DOHH2 (cell line): Measurements from ENCODE around the gene FTO.

Source experiments
- EZH2phosphoT487 ChIP-seq: fragments of 200-600 bp; sonication (generic); IDR thresholded peaks from 2 replicates; pipeline ENCODE4 v1.6.1; 2017; ENCODE audit warnings: borderline replicate concordance, mild to moderate bottlenecking, antibody characterized with exemption, low read length, moderate library complexity, mixed read lengths
- TF ChIP-seq, protein P1 (sequence below): fragments of 200-600 bp; sonication (generic); IDR thresholded peaks from one replicate; pipeline ENCODE4 v1.5.1; 2014; ENCODE audit warnings: antibody characterized with exemption, mild to moderate bottlenecking, low read depth, low read length; ENCODE audit not compliant: poor library complexity, severe bottlenecking

DNA sequence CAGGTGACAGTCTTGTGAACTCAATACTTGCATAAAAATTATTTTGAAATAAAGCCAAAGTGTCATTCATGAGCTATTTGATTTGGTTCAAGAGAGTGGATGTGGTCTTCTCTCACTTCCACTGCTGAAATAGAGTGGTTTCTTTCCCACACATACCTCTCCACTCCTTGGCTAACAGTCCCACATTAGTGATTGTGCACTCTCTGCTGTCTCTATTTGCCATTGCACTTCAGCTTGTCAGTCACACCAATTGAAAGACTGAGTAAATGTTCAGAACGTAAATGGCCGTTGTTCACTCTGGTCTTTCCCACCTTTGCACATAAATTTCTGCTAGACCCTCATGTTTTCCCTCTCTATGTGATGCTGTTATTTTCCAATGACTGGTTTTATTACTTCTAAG lies 197.5 kb downstream of the FTO start:
- TF ChIP-seq, protein P1, sequence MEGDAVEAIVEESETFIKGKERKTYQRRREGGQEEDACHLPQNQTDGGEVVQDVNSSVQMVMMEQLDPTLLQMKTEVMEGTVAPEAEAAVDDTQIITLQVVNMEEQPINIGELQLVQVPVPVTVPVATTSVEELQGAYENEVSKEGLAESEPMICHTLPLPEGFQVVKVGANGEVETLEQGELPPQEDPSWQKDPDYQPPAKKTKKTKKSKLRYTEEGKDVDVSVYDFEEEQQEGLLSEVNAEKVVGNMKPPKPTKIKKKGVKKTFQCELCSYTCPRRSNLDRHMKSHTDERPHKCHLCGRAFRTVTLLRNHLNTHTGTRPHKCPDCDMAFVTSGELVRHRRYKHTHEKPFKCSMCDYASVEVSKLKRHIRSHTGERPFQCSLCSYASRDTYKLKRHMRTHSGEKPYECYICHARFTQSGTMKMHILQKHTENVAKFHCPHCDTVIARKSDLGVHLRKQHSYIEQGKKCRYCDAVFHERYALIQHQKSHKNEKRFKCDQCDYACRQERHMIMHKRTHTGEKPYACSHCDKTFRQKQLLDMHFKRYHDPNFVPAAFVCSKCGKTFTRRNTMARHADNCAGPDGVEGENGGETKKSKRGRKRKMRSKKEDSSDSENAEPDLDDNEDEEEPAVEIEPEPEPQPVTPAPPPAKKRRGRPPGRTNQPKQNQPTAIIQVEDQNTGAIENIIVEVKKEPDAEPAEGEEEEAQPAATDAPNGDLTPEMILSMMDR: no peak
- TF ChIP-seq EZH2phosphoT487: no peak
